ENCODE measurements around the gene KLHDC9.

GRCh38 chr1:161130266-161130665 is 32.1 kb downstream of the KLHDC9 start:
- TF ChIP-seq CTCF (conservative IDR thresholded peaks at IDR 0.05 in 1 of 2, IDR thresholded peaks at IDR 0.05 in 1 of 2; ENCODE audit: extremely low read depth in 1 of 2, insufficient read depth in 1 of 2, low read depth in 1 of 2, low read length in 2 of 2) (no peak), EZH2 (IDR thresholded peaks at IDR 0.05; ENCODE audit: borderline replicate concordance, low read length) (no peak)
